GM19455 (cell line): ENCODE results near the gene DIO2.

Experiments used
- ATAC-seq: cut with Tn5 transposase; IDR thresholded peaks from one replicate; pipeline ENCODE4 v1.9.1; 2021; ENCODE audit not compliant: unreplicated experiment

Gene DIO2

DNA sequence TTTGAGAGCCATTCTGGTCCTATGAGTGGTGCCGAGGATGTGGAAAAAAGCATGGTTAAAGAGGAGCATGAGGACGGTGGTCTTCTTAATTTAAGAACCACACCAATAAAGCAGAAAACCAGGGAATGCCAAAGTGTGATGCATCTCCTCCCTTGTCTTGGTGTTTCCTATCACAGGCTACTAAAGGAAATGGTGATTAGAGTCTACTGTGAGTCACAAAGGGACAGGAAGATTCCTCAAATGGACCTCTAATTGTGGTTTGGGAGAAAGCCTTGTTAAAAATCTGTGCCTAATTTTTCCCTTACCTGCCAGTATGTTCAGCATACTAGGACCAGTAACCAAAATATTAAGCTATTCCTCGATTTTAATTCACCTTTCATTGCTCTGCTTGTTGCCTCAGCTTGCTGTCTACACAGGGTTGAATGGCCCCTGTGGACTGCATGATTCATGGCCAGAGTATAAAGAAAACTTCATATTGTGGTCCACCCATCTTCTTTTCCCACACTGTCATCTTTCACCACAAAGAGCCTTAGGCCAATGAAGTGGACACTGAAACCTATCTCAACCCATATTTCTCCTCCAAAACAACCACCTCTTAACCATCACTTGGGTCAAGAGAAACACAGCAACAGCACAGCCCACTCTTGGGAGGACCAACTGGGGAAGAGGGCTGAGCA lies 38.8 kb downstream of the DIO2 start:
- no peak for ATAC-seq

DNA sequence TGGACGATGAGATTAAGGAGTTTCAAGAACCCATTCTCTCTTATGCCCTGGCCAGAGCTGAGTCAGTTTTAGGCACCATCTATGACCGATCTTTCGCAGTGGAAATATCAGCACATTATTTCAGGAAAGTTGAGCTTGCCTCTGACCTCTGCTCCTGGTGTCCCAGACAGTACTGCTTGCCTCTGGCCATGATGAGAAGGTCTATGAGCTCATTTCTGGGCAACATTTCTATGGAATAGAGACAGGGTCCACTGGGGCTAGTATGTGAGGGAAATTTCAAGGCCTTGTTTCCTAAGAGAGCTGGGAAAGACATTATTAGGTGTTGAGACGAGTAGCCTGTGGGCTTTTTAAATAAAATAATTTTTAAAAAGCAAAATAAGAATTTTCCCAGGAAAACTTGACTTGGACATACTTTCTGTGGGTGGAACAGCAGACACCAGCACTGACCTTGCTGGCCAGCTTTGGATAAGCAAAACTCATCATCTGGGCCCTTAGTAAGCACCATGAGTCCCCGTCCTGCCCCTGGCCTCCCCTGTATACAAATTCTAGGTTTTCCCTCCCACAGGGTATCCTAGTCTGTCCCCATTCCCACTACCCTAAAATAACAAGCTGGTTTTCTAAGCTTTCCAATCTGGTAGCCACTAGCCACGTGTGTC lies 43.4 kb downstream of the DIO2 start:
- no peak for ATAC-seq

DNA sequence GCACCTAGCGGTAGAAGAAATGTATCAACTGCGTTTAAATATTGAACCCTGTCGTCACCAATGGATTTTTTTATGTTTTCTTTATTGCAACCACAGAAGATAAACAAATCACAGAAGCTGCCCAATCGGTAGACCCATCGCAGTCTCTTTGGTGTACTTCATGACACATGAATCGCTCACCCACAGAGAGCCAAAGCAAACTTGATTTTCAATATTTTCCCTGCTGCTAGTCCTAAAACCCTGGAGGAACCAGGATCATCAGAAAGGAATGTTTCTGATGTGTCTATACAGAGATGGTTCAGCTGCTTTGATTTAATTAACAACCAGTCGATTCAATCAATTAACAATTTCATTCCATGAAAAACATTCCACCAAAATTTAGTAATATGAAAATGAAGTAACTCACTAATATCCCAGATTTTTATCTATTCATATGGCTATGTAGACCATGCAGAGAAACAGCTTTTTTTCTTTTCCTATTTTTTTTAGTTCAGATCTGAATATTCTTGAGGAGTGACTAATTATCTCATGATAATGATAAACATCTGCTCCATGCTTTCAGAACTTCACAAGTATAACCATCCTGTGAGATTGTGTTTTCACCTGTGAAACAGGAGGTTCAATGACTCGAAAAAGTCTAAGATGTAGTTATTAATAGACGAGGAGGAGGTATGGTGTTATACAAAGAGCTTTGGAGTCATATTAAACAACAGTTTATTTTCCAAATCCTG lies 46.1 kb downstream of the DIO2 start:
- ATAC-seq: no peak

DNA sequence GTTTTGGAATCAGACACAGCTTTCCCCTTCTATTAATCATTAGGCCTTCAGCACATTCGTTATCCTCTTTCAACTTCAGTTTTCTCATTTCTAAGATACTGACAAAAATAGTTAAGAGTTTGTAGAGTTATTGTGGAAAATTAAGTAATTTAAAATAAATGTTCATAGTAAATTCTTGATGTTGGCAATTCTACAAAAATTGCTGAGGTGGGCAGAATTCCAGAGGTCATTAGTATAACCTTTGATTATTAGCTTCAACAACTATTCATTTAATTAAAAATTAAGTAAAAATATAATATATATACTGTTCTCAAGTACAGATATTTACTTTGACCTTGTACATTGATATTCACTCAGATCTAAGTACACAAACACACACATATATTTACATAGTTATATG lies 58.5 kb downstream of the DIO2 start:
- ATAC-seq: no peak

DNA sequence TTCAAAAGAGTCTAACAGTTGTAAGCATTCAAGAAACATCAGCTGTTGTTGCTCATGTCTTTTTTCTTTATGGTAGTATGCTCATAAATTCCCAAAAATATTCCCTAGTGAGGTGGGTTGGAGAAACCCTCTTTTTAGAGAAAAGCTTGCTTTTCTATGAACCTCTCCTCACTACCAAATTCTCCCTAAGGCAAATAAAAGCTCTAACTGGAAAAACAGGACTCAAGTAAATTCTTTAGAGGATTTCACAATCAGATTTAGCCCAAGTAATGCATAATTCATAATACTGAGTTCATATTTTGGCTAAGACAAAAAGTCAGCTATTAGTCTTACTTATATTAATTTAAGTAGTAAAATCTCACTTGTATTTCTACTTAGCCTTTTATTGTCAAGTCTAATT lies 59.1 kb downstream of the DIO2 start:
- ATAC-seq: no peak

DNA sequence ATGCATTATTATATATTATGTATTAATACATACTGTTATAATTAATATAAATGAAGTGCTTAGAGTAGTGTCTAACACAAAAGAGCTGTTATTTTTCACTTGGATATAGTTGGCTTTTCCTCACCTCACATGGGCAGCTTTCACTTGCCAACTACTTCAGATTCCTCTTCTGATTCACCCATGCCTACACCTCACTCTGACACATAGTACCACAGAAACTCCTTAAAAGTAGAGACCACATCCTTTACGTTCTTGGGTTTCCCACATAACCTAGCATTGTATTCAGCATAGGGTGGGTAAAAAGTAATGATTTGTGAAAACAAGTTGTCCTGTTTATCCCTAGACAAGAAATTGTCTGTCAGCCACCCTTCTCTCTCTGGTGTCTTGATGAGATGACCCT lies 61.0 kb downstream of the DIO2 start:
- ATAC-seq: no peak
